ENCODE data around the gene HECW1.

HECW1 gene

GRCh38 chr7:43612599-43613589, 500.4 kb downstream of the HECW1 start:
- Histone ChIP-seq H3K4me3 (ENCODE audit: low read length) (no peak overlapping the region), H3K4me1 (ENCODE audit: control insufficient read depth, insufficient read depth, low read length) (peaks cover 17% of the 10 kb centered on the region)

More at GRCh38 chr7:43612599-43613589, 500.4 kb downstream of the HECW1 start:
- Histone ChIP-seq H3K9ac (ENCODE audit: low read length) (no peak overlapping the region), H3K27me3 (ENCODE audit: control insufficient read depth, insufficient read depth, low read length) (no peaks in the 10 kb centered on the region), H3K36me3 (ENCODE audit: control insufficient read depth, insufficient read depth, low read length) (peaks cover 10% of the 10 kb centered on the region), H3K27ac (ENCODE audit: low read depth, low read length) (no peak overlapping the region)
